DLD1 (cell line): ENCODE measurements around the gene C1QTNF3.
"Not testable (repeated sequence)": the region's sequence is repeated elsewhere in the genome, so short reads cannot be mapped to it uniquely, and the experiment has no call there.

Source experiments
- in situ Hi-C: cut with HindIII; loops from 2 replicates; pipeline ENCODE4 v1.10.0; 2017; ENCODE audit warnings: low sequenced_read_pairs

C1QTNF3 gene

DNA sequence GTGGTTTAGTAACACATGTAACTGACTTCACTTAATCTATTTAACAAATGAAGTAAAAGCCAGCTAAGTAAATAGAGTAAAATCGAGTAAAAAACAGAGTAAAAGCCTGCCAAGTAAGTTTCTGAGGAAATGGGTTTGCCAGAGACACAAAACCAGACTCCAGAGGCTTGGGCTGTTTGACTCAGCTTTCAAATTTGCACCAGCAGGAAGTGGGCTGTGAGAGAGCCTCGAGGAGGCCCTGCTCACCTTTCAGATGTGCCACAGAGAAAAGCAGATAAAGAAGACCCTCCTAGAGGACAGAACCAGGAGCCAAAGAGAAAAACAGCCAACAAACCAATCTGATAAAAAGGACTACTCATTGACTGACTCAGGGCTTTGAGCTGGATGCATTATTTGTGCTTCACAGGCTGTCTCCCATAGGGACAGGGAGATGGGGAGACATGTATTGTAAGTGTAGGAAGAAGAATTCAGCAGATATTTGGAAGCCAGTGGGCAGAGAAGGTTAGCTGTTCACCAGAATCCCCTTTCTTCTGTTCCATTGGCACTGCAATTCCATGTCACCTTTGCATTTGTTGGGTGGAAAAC lies 20.8 kb downstream of the C1QTNF3 start:
- in situ Hi-C loops, result no loop called here

DNA sequence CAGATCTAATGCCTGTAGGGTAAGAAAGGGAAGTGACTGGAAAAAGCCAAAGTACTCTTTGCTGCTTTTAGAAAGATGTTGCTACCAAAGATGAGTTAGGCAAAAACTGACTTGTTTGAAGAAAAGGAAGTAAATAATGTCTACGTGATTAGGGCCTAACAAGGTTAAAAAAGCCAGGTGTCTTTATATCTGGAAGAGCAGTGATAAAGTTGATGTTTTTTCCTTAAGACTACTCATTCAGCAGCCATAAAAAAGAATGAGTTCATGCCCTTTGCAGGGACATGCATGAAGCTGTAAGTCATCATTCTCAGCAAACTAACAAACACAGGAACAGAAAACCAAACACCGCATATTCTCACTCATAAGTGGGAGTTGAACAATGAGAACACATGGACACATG lies 21.7 kb downstream of the C1QTNF3 start:
- in situ Hi-C loops, result no loop called here

DNA sequence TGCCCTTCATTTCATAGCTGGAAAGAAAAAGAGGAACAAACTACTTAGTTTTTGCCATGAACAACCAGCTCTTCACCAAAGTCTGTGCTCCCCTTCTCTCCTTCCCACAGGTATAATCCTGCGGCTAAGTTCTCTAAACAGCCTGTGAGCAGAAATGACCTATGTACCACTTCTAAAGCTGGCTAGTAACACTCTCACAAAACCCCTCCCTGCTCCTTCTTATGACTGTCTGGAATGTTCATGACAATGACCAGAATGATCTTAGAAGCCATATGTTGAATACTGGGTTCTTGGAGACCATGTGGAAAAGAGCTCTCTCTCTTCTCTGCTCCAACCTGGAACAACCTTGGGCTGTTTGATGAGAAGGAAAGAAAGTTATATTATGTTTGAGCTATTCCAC lies 22.3 kb downstream of the C1QTNF3 start:
- in situ Hi-C loops, result no loop called here

DNA sequence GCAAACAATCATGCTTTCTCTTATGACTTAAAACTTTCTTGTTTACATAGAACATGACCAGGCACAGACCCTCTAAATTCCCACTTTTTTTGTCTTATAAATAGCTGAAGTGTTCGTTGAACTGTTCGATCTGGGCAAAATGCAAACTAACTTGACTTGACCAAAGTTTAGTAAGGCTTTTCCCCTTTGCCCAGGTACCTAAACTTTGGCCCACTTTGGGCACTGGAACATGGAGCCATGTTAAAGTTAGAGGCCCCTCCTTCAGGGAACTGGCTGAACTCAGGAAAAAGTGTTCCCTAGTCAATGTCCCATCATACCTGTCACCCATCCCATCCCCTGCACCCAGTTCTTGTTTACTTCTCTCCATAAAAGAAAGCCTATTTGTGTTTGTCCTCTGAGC lies 25.8 kb downstream of the C1QTNF3 start:
- in situ Hi-C loops, result no loop called here

DNA sequence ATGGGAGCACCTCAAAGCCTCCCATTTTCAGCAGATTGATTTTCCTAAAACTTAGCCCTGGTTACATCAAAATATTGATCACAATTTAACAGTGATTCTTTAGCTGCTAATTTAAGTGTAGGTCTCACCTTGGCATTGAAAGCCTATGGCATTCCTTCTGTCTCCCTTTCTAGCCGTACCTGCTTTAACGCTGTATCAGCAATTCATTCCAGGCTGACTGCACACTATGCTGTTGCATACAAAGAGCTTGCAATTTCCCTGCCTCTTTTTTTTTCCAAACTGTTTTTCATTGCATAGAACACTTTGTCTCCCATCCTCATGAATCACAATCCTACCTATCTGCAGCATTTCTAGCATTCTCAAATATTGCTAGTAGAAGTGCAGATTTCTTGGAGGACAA lies 26.3 kb downstream of the C1QTNF3 start:
- in situ Hi-C loops, result no loop called here

DNA sequence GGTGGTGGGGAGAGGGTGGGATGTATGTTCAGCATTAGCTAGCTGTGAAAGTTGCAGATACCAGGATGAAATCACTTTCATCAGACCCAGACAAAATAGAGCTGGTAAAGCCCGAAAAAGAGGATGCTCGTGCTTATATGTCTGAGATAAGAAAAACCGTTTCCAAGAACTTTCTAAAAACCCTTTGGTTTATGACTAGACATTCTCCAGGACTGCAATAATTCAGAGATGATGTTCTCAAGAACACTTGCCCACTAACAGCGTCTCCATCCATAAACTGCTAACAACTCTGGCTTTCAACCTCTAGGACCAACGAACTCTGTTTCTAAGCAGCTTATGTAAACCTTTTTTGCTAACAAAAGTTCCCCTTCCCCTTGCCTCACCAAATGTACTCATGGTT lies 26.8 kb downstream of the C1QTNF3 start:
- in situ Hi-C loops, result no loop called here

DNA sequence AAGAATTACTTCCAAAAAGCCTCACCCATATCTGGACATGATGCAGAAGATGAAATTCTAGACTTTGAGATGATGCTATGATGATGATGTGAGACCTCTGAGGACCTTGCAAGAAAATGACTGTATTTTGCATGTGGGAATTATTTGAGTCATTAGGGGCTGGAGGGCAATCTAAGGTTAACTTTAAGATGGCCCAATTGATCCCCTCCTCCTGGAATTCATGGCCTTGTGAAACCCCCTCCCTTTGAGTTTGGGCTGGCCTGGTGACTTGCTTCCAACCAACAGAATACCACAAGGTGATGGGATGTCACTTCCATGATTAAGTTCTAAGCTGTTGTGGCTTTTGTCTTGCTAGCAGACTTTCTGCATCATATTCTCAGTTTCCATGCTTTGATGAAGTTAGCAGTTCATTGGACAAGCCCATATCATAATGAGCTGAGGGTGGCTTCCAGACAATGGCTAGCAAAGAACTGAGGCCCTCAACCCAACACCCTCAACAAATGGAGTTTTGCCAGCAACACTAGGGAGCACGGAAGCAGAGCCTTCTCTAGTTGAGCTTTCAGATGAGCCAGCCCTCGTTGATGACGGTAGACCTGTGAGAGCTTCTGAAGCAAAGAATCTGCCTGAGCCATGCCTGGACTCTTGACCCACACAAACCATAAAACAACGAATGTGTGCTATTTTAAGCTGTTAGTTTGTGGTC lies 27.7 kb downstream of the C1QTNF3 start:
- in situ Hi-C loops, result no loop called here

DNA sequence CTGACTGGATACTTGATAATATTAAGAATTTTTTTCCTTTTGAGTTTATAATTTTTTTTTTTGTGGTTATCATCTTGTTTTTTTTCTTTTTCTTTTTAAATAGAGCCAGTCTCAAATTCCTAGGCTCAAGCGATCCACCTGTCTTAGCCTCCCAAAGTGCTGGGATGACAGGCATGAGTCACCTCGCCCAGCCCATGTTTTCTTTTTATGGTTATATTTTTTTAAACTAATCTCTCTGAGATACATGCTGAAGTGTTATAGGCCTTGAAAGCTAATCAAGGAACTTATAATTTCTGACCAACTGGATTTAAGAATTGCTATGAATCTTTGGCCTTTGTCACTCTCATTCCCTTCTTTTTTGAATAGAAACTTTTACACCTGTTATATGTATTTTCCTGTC lies 28.4 kb downstream of the C1QTNF3 start:
- in situ Hi-C loops, result no loop called here

DNA sequence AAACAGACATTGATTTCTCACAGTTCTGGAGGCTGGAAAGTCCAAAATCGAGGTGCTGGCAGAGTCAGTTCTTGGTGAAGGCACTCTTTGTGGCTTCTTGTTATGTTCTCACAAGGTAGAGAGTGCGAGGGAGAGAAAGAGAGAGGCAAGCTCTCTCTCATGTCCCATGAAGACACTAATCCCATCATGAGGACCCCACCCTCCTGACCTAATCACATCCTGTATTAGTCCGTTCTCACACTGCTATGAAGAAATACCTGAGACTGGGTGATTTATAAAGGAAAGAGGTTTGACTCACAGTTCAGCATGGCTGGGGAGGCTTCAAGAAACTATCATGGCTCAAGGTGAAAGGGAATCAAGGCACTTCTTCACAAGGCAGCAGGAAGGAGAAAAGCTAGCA lies 29.5 kb downstream of the C1QTNF3 start:
- in situ Hi-C loops, result no loop called here

DNA sequence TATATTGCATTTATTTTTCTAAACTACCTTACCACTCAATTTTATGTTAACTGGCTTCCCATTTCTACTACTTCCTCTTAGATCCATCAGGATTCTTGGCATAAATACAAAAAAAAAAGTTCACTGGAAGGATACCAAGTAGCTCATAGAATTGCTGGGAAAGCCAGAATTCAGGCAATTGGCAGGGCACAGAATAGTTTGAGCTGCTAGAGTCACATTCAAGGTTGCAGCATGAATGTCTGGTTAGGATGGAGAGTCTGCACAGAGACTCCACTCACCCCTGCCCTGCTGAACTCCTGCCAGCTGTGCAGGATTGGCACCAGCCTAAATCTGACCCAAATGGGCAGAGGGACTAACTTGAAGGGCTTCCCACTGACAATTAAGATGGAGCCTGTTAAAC lies 30.2 kb downstream of the C1QTNF3 start:
- in situ Hi-C loops, result no loop called here

DNA sequence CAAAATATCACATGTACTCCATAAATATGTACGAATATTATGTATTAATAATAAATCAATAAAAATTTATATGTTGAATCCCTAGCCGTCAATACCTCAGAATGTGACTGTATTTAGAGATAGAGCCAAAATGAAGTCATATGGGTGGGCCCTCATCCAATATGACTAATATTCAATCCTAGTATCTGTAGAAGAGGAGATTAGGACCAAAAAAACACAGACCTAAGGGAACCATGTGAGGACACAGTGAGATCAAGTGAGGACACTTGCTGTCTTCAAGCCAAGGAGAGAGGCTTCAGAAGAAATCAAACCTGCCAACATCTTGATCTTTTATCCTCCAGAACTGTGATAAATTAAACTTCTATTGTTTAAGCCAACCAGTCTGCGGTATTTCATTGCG lies 31.5 kb downstream of the C1QTNF3 start:
- in situ Hi-C loops, result no loop called here

DNA sequence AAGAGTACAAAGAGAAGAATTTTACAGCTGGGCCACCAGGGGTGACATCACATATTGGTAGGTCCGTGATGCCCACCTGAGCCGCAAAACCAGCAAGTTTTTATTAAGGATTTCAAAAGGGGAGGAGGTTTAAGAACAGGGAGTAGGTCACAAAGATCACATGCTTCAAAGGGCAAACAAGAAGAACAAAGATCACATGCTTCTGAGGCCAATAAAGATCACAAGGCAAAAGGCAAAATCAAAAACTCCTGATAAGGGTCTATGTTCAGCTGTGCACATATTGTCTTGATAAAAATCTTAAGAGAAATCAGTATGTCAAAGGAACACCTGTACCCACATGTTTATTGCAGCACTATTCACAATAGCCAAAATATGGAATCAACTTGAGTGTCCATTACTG lies 32.9 kb downstream of the C1QTNF3 start:
- in situ Hi-C loops, result not testable (repeated sequence)

DNA sequence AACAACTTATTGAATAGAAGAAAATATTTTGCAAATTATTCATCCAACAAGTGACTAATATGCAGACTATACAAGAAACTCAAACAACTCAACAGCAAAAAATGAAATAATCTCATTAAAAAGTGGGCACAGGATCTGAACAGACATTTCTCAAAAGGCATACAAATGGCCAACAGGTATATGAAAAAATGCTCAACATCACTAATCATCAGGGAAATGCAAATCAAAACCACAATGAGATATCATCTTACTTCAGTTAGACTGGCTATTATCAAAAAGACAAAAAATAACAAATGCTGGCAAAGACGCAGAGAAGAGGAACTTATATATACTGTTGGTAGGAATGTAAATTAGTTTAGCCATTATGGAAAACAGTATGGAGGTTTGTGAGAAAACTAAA lies 33.4 kb downstream of the C1QTNF3 start:
- in situ Hi-C loops, result no loop called here

DNA sequence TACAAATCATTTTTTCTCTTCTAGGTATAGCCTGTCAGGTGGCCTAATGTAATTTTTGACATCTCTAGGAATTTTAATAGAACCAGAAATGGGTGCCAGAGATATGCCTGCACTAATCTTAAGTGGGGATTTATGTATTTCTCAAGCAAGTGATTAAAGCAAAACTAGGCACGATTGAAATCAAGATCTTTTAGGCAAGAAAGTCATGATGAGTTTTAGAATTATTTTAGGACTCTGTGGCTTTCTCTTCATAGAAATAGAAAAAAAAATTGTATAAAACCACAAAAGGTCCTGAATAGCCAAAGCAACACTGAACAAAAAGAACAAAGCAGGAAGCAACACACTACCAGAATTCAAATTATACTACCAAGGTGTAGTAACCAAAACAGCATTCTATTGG lies 34.2 kb downstream of the C1QTNF3 start:
- in situ Hi-C loops, result no loop called here

DNA sequence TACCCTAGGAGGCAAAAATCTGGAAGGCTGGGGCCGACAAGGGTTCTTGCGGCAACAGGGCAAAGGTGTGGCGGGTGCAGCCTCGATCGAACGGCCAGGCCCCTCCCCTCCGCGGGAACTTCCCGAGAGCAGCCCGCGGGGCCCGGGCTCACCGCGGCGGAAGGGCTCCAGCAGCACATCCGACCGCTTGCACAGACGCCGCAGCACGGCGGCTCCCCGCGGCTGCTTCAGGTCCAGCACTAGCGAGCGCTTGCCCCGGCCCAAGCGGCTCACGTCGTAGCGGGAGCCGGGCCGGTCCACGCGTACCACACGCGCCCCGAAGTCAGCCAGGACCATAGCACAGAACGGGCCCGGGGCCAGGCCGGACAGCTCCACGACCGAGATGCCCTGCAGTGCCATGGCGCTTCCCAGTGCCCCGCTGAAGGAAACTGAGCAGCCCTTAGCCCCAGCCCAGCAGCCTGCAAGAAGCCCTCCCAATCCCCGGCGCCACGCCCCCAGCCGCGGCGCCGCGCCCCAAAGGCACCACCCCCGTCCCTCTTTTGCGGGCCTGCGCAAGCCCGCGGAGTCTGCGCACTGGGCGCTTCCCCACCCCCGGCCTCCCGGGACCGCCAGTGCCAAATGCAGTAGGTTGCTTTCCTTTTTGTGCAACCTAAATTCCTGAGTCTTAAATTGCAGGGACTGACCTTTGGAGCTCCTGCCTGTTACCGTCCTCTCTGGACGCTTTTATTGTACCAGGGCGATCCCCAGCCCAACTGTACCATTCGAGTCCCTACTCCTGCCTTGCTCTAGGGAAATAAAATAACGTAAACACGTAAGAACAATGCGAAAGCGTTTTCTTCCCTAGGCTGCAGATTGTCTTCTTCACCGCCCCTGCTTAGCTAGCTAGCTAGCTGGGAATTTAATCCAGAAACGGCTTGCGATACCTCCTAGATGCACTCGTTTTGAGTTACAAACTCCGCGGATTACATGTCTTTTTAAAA lies 35.1 kb downstream of the C1QTNF3 start, which contains the start of gene AMACR:
TSS of gene AMACR (minus strand) at position 430 of the 980 bp plus-strand sequence. CDS start at position 399, 31 bp downstream.
- in situ Hi-C loops, result no loop called here

DNA sequence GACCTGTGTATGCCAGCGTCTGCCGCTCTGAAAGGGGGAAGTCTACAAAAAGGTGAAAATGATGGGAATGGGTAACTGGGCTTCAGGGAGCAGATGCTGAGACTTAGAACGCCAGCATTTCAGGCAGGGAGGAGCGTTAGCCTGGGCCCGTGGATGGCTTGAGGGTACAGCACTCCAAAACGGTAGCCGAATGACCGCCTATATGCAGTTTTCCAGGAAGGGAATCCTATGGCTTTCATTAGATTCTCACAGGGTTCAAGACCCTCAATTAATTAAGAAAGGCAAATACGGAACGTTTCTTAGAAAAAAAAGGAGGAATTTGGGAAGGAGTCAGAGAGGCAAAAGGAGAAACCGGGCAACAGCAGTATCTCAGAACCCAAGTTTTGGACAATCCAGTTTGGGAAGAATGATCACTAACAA lies 35.8 kb downstream of the C1QTNF3 start:
- in situ Hi-C loops, result no loop called here

DNA sequence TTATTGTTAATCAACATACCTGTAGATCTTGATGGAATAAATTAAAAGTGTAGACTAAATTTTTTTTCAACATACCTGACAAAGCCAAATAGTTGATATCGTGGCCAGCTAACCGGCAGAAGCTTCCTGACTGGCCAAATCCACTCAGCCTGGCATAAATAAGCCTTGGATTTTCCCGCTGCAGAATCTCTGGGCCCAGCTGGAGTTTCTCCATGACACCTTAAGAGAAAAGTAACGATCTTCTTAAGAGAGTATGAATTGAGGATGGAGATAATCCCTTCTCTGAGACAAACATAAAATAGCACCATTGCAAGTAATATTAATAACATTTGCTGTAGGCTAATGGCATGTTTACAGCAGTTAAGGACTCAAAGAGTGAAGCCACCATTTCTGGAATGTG lies 37.3 kb downstream of the C1QTNF3 start:
- in situ Hi-C loops, result no loop called here

DNA sequence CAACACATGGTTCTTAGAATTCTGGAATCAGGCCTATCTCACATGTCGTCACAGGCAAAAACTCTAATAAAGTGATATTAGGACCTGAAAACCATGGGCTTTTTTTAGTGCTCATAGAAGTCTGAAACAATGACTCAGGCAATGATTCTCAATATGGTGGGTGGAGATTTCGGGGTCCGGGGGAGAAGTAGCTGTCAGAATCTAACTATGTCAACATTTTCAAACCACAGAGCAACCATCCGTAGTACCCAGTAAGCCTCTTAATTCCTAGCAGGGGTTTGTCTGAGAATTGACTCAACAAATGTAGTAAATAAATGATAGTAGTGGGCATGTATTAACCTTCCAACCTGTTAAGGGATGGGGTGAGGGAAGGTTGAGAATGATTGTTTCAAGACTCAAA lies 37.8 kb downstream of the C1QTNF3 start:
- in situ Hi-C loops, result no loop called here

DNA sequence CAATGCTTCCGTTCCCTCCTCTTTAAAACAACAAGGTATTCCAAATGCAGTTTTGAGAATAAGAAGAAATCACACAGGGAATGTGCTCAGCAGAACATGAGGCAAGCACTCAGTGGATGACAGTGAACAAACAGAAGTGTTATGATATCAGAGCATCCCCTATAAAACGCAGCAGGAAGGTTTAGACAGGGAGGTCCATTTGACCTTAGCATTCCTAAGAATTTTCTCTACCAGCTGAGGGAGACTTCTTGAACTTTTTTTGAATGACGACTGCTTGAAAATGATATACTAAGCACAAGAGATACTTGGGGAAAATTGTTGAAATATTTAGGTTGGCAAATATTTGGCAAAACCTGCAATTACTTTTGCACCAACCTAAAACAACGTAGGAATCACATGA lies 39.1 kb downstream of the C1QTNF3 start:
- in situ Hi-C loops, result no loop called here

DNA sequence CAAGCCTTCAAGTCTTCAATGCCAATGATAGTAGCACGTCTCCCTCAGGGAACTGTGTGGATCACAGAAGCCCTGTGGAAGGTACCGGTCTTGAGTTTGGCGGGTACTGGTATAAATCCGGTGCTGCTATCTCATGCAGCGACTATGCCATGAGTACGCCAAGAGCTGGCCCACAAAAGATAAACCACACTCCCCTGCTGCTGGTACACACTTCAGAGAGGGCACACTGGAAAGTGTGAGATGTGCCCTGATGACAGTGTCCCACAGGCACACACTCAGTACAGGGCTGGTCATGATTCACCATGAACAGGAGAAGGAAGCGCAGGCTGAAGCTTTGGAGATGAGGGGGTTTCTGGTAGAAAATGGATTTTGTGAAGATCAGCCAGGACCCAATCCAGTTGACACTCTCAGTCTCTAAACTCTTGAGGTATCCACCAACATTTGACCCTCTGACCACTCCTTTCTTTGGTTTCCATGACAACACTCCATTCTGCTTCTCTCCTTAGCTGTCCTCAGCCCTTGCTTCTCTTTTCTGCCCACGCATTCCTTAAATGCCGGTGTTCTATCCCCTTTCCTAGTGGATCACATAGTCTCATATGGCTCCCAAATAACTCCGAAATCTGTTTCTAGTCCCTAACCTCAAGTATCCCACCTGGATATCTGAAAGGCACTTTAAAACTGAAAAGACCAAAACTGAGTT lies 40.2 kb downstream of the C1QTNF3 start:
- in situ Hi-C loops, result no loop called here

DNA sequence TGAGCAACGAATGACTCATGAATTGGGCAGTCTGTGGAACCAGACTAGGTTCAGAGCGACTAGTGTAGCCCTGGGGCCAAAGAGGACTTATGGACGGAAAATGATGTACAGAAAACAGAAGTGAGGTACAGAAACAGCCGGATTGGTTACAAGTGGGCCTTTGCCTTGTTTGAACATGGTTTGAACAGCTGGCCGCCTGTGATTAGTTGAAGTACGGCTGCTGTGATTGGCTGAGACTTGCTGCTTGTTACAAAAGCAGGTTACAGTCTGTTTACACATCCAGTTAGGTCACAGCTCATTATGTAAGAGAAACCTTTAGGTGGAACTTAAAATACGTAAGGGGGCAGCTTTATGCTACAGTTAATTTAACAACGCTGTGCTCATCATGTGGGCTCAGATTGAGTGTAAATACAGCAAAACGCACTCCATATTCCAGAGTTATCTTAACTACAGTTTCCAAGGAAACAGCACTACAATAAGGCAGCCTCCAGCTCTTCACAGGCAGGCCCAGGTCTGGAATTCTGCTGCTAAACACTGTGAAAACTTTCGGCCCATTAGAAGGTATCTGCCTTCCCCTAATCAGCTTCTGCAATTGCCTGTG lies 41.7 kb downstream of the C1QTNF3 start:
- in situ Hi-C loops, result no loop called here
